Uterus (tissue), 4 donors: Measurements from ENCODE around the gene OR2K2. TPM values are rescaled to one million over a fixed set of nuclear protein-coding genes. Genes with fewer than 3 reads are reported as not detected.
"Not testable (repeated sequence)": the region's sequence is repeated elsewhere in the genome, so short reads cannot be mapped to it uniquely, and the experiment has no call there.

ENCODE experiments used
- DNase-seq, 2 donors: peaks; one replicate each; pipeline ENCODE4 v3.0.0-alpha.2; 2019 to 2020
- H3K27ac ChIP-seq, 2 donors: fragments of 200-600 bp; sonication (generic); 1 replicate in 1 of 2; 2 replicates in 1 of 2; pipeline ENCODE4 v1.5.1; 2016 to 2018
- H3K27me3 ChIP-seq, 2 donors: fragments of 200-600 bp; sonication (generic); one replicate each; pipeline ENCODE4 v1.5.1; 2018 to 2019; ENCODE audit warnings: control low read depth in 1 of 2
- H3K36me3 ChIP-seq, 2 donors: fragments of 200-600 bp; sonication (generic); one replicate each; pipeline ENCODE4 v1.5.1; 2019; ENCODE audit warnings: control low read depth in 1 of 2
- H3K4me1 ChIP-seq, 2 donors: fragments of 200-600 bp; sonication (generic); one replicate each; pipeline ENCODE4 v1.5.1; 2018 to 2019; ENCODE audit warnings: control low read depth in 1 of 2
- H3K4me3 ChIP-seq, 2 donors: fragments of 200-600 bp; sonication (generic); 1 replicate in 1 of 2; 2 replicates in 1 of 2; pipeline ENCODE4 v1.5.1; 2018 to 2019; ENCODE audit warnings: mild to moderate bottlenecking in 1 of 2
- H3K9me3 ChIP-seq, 2 donors: fragments of 200-600 bp; sonication (generic); one replicate each; pipeline ENCODE4 v1.5.1; 2019; ENCODE audit warnings: control low read depth in 1 of 2
- CTCF ChIP-seq, 4 experiments: fragments of 200-600 bp in 2 of 4; fragments of 450-650 bp in 2 of 4; sonication (generic) in 2 of 4; IDR thresholded peaks; one replicate each; pipeline ENCODE4 v1.5.1; 2016 to 2019; ENCODE audit warnings: antibody characterized with exemption in 4 of 4, mild to moderate bottlenecking in 2 of 4, moderate library complexity in 1 of 4
- POLR2A ChIP-seq, 2 donors: fragments of 450-650 bp; IDR thresholded peaks; one replicate each; pipeline ENCODE4 v1.6.1; 2016; ENCODE audit warnings: antibody characterized with exemption in 2 of 2, mild to moderate bottlenecking in 1 of 2, moderate library complexity in 1 of 2
- intact Hi-C: fragments of 100-400 bp; cut with DNase I; formaldehyde crosslinking; loops from one replicate; pipeline ENCODE4 v1.15.1; 2023; ENCODE audit warnings: low total_unique reads
- total RNA-seq, 4 donors: library from RNA; depleted of rRNA in 3 of 4; stranded (reverse); fragments of >200 nt in 3 of 4; gene quantifications; one replicate each; pipeline versions ENCODE4 v1.1.0 to v1.2.4, GENCODE V29; 2014 to 2023
- donor health status: DM: yes; HTN: yes; CAD: no.

The OR2K2 gene
- total RNA-seq, 4 donors from 2014 or later: not detected

- H3K4me1 ChIP-seq: no peaks in the 10 kb centered on the region
- no peaks in the 10 kb centered on the region for H3K27me3 ChIP-seq
- no peak overlapping the region for H3K4me3 ChIP-seq
- no peaks in the 10 kb centered on the region for H3K9me3 ChIP-seq
- no peaks in the 10 kb centered on the region for H3K36me3 ChIP-seq
- H3K27ac ChIP-seq: no peak overlapping the region
- intact Hi-C loops: no loop called here
- TF ChIP-seq POLR2A (IDR thresholded peaks at IDR 0.05) (no peak), CTCF (IDR thresholded peaks at IDR 0.05) (no peak)
- DNase-seq: no peak
These were observed 19.7 kb upstream of the OR2K2 start for GRCh38 chr9:111349766-111350165.

- no peaks in the 10 kb centered on the region for H3K9me3 ChIP-seq
- no peaks in the 10 kb centered on the region for H3K4me1 ChIP-seq
- H3K27me3 ChIP-seq: no peaks in the 10 kb centered on the region
- DNase-seq: no peak
- intact Hi-C loops: no loop called here
- no peak overlapping the region for H3K27ac ChIP-seq
- TF ChIP-seq POLR2A (IDR thresholded peaks at IDR 0.05) (no peak), CTCF (IDR thresholded peaks at IDR 0.05) (no peak)
- H3K4me3 ChIP-seq: no peak overlapping the region
- no peaks in the 10 kb centered on the region for H3K36me3 ChIP-seq
These were observed 18.8 kb upstream of the OR2K2 start for GRCh38 chr9:111348821-111349271.

- DNase-seq, H3K4me1 ChIP-seq, H3K27me3 ChIP-seq, H3K9me3 ChIP-seq, H3K27ac ChIP-seq, intact Hi-C loops, H3K4me3 ChIP-seq, H3K36me3 ChIP-seq: not testable (repeated sequence)
These were observed 4.4 kb upstream of the OR2K2 start for GRCh38 chr9:111334318-111334863.

GRCh38 chr9:111320631-111321030, 9.4 kb downstream of the OR2K2 start:
- Histone ChIP-seq H3K4me1 (no peaks in the 10 kb centered on the region), H3K27ac (no peak overlapping the region), H3K27me3 (no peaks in the 10 kb centered on the region), H3K36me3 (no peaks in the 10 kb centered on the region), H3K4me3 (no peak overlapping the region), H3K9me3 (no peaks in the 10 kb centered on the region)
- DNase-seq: no peak
- intact Hi-C loops: no loop called here
- no peak for TF ChIP-seq CTCF (IDR thresholded peaks at IDR 0.05)
- TF ChIP-seq POLR2A (IDR thresholded peaks at IDR 0.05): no peak

- Histone ChIP-seq H3K27me3 (no peaks in the 10 kb centered on the region), H3K4me3 (no peak overlapping the region), H3K36me3 (no peaks in the 10 kb centered on the region), H3K4me1 (no peaks in the 10 kb centered on the region), H3K9me3 (no peaks in the 10 kb centered on the region), H3K27ac (no peak overlapping the region)
- TF ChIP-seq CTCF (IDR thresholded peaks at IDR 0.05): no peak
- no peak for TF ChIP-seq POLR2A (IDR thresholded peaks at IDR 0.05)
- intact Hi-C loops: no loop called here
- DNase-seq: no peak
These were observed 13.2 kb downstream of the OR2K2 start for GRCh38 chr9:111316796-111317195.

- H3K36me3 ChIP-seq: no peaks in the 10 kb centered on the region
- no peak for DNase-seq
- H3K27ac ChIP-seq: no peak overlapping the region
- no peak overlapping the region for H3K4me3 ChIP-seq
- H3K9me3 ChIP-seq: no peaks in the 10 kb centered on the region
- TF ChIP-seq CTCF (IDR thresholded peaks at IDR 0.05): no peak
- TF ChIP-seq POLR2A (IDR thresholded peaks at IDR 0.05): no peak
- H3K4me1 ChIP-seq: no peaks in the 10 kb centered on the region
- intact Hi-C loops: loop anchor here (10.0 kb wide), 1 partner anchor 671 kb away; no protein-coding TSS in a partner anchor
- no peaks in the 10 kb centered on the region for H3K27me3 ChIP-seq
These were observed 24.1 kb downstream of the OR2K2 start for GRCh38 chr9:111305914-111306313.

- H3K4me1 ChIP-seq, H3K4me3 ChIP-seq, H3K36me3 ChIP-seq, H3K9me3 ChIP-seq, DNase-seq, H3K27ac ChIP-seq, H3K27me3 ChIP-seq: not testable (repeated sequence)
- intact Hi-C loops: loop anchor here (10.0 kb wide), 1 partner anchor 669 kb away; no protein-coding TSS in a partner anchor
These were observed 26.0 kb downstream of the OR2K2 start for GRCh38 chr9:111304000-111304399.
